GM19023 (cell line): ENCODE measurements around the gene GCK.
"Not testable (repeated sequence)": the region's sequence is repeated elsewhere in the genome, so short reads cannot be mapped to it uniquely, and the experiment has no call there.

ENCODE experiments used
- ATAC-seq: cut with Tn5 transposase; IDR thresholded peaks from one replicate; pipeline ENCODE4 v1.9.1; 2021; ENCODE audit warnings: mild to moderate bottlenecking, moderate library complexity; ENCODE audit not compliant: unreplicated experiment

Gene GCK

GRCh38 chr7:44210107-44210506 is 20.9 kb upstream of the GCK start:
- no peak for ATAC-seq

- ATAC-seq = no peak
Observed at GRCh38 chr7:44208085-44208484, 18.8 kb upstream of the GCK start.

GRCh38 chr7:44206008-44206407 is 16.8 kb upstream of the GCK start:
- no peak for ATAC-seq

- ATAC-seq = no peak
Observed at GRCh38 chr7:44201813-44202212, 12.6 kb upstream of the GCK start.

- ATAC-seq = peak; percentile 99
Observed at GRCh38 chr7:44200699-44201461, 11.6 kb upstream of the GCK start, which contains the start of gene YKT6. YKT6 (plus strand) TSS chr7:44200978; CDS start chr7:44201136, 158 bp downstream.

- not testable (repeated sequence) for ATAC-seq
Observed at GRCh38 chr7:44200163-44200562, 10.9 kb upstream of the GCK start.

GRCh38 chr7:44197474-44197873 is 8.2 kb upstream of the GCK start:
- ATAC-seq = no peak

GRCh38 chr7:44196450-44196872 is 7.2 kb upstream of the GCK start:
- no peak for ATAC-seq

- ATAC-seq = no peak
Observed at GRCh38 chr7:44195889-44196288, 6.7 kb upstream of the GCK start.

- no peak for ATAC-seq
Observed at GRCh38 chr7:44194562-44195145, 5.4 kb upstream of the GCK start.

- ATAC-seq = no peak
Observed at GRCh38 chr7:44194069-44194468, 4.8 kb upstream of the GCK start.

GRCh38 chr7:44193011-44193802 is 4.0 kb upstream of the GCK start:
- no peak for ATAC-seq

GRCh38 chr7:44191171-44191570 is 1.9 kb upstream of the GCK start:
- no peak for ATAC-seq

- no peak for ATAC-seq
Observed at GRCh38 chr7:44189993-44190872, 994 bp upstream of the GCK start.

- no peak for ATAC-seq
Observed at GRCh38 chr7:44188480-44189225, 586 bp downstream of the GCK start.

GRCh38 chr7:44187636-44188416 is 1.4 kb downstream of the GCK start:
- ATAC-seq = no peak

- no peak for ATAC-seq
Observed at GRCh38 chr7:44186736-44187135, 2.5 kb downstream of the GCK start.

- ATAC-seq = no peak
Observed at GRCh38 chr7:44185729-44186128, 3.5 kb downstream of the GCK start.

- no peak for ATAC-seq
Observed at GRCh38 chr7:44184873-44185446, 4.3 kb downstream of the GCK start.
